Breast epithelium (tissue), 4 donors: ENCODE data around the gene CASS4. TPM values are rescaled to one million over a fixed set of nuclear protein-coding genes. Genes with fewer than 3 reads are reported as not detected.

Experiments used
- DNase-seq, 2 donors: peaks; one replicate each; pipeline ENCODE4 v3.0.0-alpha.2; 2019; ENCODE audit warnings: low spot score in 2 of 2
- H3K27ac ChIP-seq, 2 donors: fragments of 200-600 bp; sonication (generic) in 1 of 2; one replicate each; pipeline ENCODE4 v1.5.1; 2016 to 2019; ENCODE audit warnings: mild to moderate bottlenecking in 1 of 2
- H3K27me3 ChIP-seq, 2 donors: fragments of 200-600 bp; sonication (generic) in 1 of 2; one replicate each; pipeline versions ENCODE4 v1.5.1 to v1.6.0; 2017 to 2019; ENCODE audit warnings: control low read depth in 1 of 2, mild to moderate bottlenecking in 1 of 2
- H3K36me3 ChIP-seq: fragments of 200-600 bp; one replicate; pipeline ENCODE4 v1.5.1; 2019
- H3K4me1 ChIP-seq, 2 donors: fragments of 200-600 bp; sonication (generic); one replicate each; pipeline ENCODE4 v1.5.1; 2016 to 2019; ENCODE audit warnings: control low read depth in 1 of 2
- H3K4me3 ChIP-seq, 3 donors: fragments of 200-600 bp; sonication (generic); 1 replicate in 2 of 3; 2 replicates in 1 of 3; pipeline ENCODE4 v1.5.1; 2016 to 2019; ENCODE audit warnings: mild to moderate bottlenecking in 3 of 3, moderate library complexity in 2 of 3
- H3K9me3 ChIP-seq, 2 donors: fragments of 200-600 bp; sonication (generic) in 1 of 2; one replicate each; pipeline ENCODE4 v1.5.1; 2016 to 2019; ENCODE audit warnings: control low read depth in 1 of 2
- POLR2A ChIP-seq: fragments of 450-650 bp; IDR thresholded peaks from one replicate; pipeline ENCODE4 v1.6.1; 2016; ENCODE audit warnings: antibody characterized with exemption, mild to moderate bottlenecking, moderate library complexity
- POLR2AphosphoS5 ChIP-seq, 3 donors: sonication (generic); formaldehyde crosslinking; IDR thresholded peaks; one replicate each; pipeline ENCODE4 v1.6.1; 2017; ENCODE audit warnings: antibody characterized with exemption in 3 of 3
- intact Hi-C: fragments of 100-400 bp; cut with DNase I; formaldehyde crosslinking; loops from one replicate; pipeline ENCODE4 v1.15.1; 2023; ENCODE audit warnings: low total_unique reads
- total RNA-seq, 3 donors: library from RNA; depleted of rRNA; stranded (reverse); fragments of >200 nt; gene quantifications; one replicate each; pipeline ENCODE4 v1.1.0, GENCODE V29; 2016
- TF ChIP-seq, protein P1 (sequence below), 3 donors: fragments of 450-650 bp; IDR thresholded peaks; one replicate each; pipeline ENCODE4 v1.5.1; 2016 to 2017; ENCODE audit warnings: antibody characterized with exemption in 3 of 3, mild to moderate bottlenecking in 3 of 3, moderate library complexity in 3 of 3

The CASS4 gene
- total RNA-seq, 3 donors from 2014 or later = 1.6 to 3.4 (median 2.2) TPM

DNA sequence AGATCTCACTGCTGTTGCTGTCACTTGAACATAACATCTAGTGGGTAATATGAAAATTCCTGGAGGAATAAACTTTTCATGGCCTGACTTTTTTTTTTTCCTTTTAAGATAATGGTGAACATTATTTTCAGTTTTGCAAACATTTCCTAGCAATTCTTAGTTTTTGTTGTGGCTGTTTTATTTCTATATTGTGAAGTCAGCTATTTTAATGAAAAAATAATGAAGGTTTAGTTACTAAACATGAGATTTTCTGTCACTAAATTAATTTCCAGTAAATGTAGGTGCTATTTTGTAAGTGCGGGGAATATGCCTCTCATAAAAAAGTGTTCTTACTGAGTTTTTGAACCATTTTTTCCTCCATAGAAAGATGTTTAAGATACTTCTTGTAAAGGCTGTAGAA lies 89.1 kb downstream of the CASS4 start:
- no peaks in the 10 kb centered on the region for H3K9me3 ChIP-seq
- TF ChIP-seq POLR2AphosphoS5 (IDR thresholded peaks at IDR 0.05) (no peak), POLR2A (no peak)
- TF ChIP-seq, protein P1, sequence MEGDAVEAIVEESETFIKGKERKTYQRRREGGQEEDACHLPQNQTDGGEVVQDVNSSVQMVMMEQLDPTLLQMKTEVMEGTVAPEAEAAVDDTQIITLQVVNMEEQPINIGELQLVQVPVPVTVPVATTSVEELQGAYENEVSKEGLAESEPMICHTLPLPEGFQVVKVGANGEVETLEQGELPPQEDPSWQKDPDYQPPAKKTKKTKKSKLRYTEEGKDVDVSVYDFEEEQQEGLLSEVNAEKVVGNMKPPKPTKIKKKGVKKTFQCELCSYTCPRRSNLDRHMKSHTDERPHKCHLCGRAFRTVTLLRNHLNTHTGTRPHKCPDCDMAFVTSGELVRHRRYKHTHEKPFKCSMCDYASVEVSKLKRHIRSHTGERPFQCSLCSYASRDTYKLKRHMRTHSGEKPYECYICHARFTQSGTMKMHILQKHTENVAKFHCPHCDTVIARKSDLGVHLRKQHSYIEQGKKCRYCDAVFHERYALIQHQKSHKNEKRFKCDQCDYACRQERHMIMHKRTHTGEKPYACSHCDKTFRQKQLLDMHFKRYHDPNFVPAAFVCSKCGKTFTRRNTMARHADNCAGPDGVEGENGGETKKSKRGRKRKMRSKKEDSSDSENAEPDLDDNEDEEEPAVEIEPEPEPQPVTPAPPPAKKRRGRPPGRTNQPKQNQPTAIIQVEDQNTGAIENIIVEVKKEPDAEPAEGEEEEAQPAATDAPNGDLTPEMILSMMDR (IDR thresholded peaks at IDR 0.05) = no peak
- H3K36me3 ChIP-seq = no peaks in the 10 kb centered on the region
- intact Hi-C loops = no loop called here
- no peak overlapping the region for H3K4me3 ChIP-seq
- H3K27me3 ChIP-seq = no peaks in the 10 kb centered on the region
- DNase-seq = no peak
- H3K4me1 ChIP-seq = no peaks in the 10 kb centered on the region
- no peak overlapping the region for H3K27ac ChIP-seq

DNA sequence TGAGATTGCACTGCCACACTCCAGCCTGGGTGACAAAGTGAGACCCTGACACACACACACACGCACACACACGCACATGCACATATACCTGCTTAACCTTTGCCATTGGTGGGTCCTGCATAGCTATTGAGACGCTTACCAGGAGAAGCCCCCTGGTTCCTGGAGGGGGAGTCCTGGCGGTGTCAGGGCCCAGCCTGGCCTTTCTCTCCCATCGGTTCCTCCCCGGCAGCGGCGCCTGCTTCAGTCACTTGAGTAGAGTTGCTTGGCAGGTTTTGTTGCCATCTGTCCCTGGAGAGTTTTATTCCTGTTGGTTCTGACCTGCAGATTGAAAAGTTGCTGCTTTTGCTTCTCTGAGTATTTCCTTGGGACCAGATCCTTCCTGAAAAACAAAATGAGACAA lies 91.9 kb downstream of the CASS4 start:
- H3K27me3 ChIP-seq = no peaks in the 10 kb centered on the region
- DNase-seq = no peak
- no peaks in the 10 kb centered on the region for H3K36me3 ChIP-seq
- H3K27ac ChIP-seq = no peak overlapping the region
- no peaks in the 10 kb centered on the region for H3K9me3 ChIP-seq
- H3K4me1 ChIP-seq = no peaks in the 10 kb centered on the region
- intact Hi-C loops = no loop called here
- H3K4me3 ChIP-seq = no peak overlapping the region
- TF ChIP-seq, protein P1 (IDR thresholded peaks at IDR 0.05) = no peak
- no peak for TF ChIP-seq POLR2A
- no peak for TF ChIP-seq POLR2AphosphoS5 (IDR thresholded peaks at IDR 0.05)

DNA sequence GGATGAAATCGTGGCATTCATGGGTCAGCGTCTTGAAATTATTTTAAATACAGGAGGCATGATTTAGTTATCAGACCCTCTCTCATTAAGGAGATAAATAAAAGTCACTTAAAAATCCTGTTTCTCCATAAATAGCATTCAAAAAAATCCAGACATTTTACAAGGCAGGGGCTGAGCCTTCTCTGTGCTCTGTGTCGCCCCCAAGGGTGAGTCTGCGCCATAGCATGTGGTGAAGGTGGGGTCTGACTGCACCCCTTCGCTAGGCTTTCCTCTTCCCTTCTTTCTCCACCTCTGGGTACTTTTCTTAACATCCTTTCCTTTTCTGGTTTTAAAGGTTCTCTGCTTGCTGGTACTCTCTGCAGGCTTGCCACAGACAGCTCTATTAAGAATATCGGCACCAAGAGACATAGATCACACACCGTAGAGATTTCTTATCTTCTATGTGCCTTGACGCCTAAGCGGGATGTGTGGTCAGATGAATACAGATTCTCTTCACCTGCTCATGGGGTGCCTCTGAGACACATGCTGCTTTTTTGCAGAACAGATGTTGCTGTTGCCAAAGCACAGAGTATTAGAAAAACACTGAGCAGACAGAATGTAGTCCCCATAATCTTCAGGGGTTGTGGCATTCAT lies 92.4 kb downstream of the CASS4 start:
- no peaks in the 10 kb centered on the region for H3K36me3 ChIP-seq
- H3K4me3 ChIP-seq = no peak overlapping the region
- H3K27ac ChIP-seq = no peak overlapping the region
- H3K9me3 ChIP-seq = no peaks in the 10 kb centered on the region
- no peak for DNase-seq
- H3K4me1 ChIP-seq = no peaks in the 10 kb centered on the region
- H3K27me3 ChIP-seq = no peaks in the 10 kb centered on the region
- TF ChIP-seq, protein P1 (IDR thresholded peaks at IDR 0.05) = no peak
- no peak for TF ChIP-seq POLR2A
- no peak for TF ChIP-seq POLR2AphosphoS5 (IDR thresholded peaks at IDR 0.05)
- intact Hi-C loops = no loop called here

DNA sequence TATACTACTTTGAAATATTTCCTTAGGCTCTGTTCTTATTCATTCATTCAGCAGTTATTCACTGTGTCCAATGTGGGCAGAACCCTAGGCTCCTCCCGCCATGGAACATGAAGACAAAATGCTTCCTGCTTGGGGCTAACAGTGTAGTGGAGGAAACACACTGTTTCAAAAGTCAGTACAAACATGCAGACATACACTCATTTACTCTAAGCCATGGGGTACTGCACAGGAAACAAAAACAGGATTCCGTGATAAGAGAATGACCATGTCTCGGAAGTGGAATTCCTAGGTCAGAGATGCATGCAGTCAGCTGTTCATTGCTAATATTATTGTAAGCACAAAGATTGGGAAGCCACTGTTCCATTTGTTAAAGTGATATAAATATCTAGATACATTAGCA lies 94.0 kb downstream of the CASS4 start:
- no peak overlapping the region for H3K4me3 ChIP-seq
- no peak for TF ChIP-seq POLR2A
- TF ChIP-seq, protein P1 (IDR thresholded peaks at IDR 0.05) = no peak
- no peak for TF ChIP-seq POLR2AphosphoS5 (IDR thresholded peaks at IDR 0.05)
- no peak for DNase-seq
- H3K4me1 ChIP-seq = no peaks in the 10 kb centered on the region
- intact Hi-C loops = no loop called here
- no peaks in the 10 kb centered on the region for H3K9me3 ChIP-seq
- no peak overlapping the region for H3K27ac ChIP-seq
- H3K36me3 ChIP-seq = no peaks in the 10 kb centered on the region
- no peaks in the 10 kb centered on the region for H3K27me3 ChIP-seq

Other genes with a start within 250 kb of the CASS4 start
- not detected for gene MC3R, start 163.5 kb upstream of the CASS4 start, total RNA-seq
- gene FAM210B, start 53.3 kb upstream of the CASS4 start, total RNA-seq = 10 to 100 TPM; 62.6 to 100.0 (median 80.8) TPM
- 1 to 10 TPM in 2 of 3 donors, under 1 TPM in 1; 0.98 to 2.2 (median 1.6) TPM for gene AURKA, start 20.0 kb upstream of the CASS4 start, total RNA-seq
- gene CSTF1, start 19.6 kb upstream of the CASS4 start, total RNA-seq = 10 to 100 TPM; 17.1 to 53.4 (median 35.7) TPM
- gene RTF2, start 56.4 kb downstream of the CASS4 start, total RNA-seq = 10 to 100 TPM; 58.0 to 80.0 (median 66.3) TPM
- gene FAM209A, start 112.5 kb downstream of the CASS4 start, total RNA-seq = under 1 TPM in 1 of 3 donors, not detected in 2; 0.96 TPM
- not detected for gene FAM209B, start 121.0 kb downstream of the CASS4 start, total RNA-seq
- gene TFAP2C, start 217.0 kb downstream of the CASS4 start, total RNA-seq = 10 to 100 TPM in 2 of 3 donors, 1 to 10 TPM in 1; 1.8 to 66.9 (median 24.9) TPM